Measurements from ENCODE around the gene CXXC1. TPM values are rescaled to one million over a fixed set of nuclear protein-coding genes. Genes with fewer than 3 reads are reported as not detected.

Gene CXXC1
- total RNA-seq, 1 donor from 2014 or later = 35.0 TPM

GRCh38 chr18:50282521-50283335, 4.8 kb downstream of the CXXC1 start:
- H3K27me3 Mint-ChIP-seq (ENCODE audit: insufficient read depth, low read depth) = peaks cover 10% of the 10 kb centered on the region
- DNase-seq (ENCODE audit: low spot score) = no peak

GRCh38 chr18:50281972-50282520, 5.4 kb downstream of the CXXC1 start:
- DNase-seq (ENCODE audit: low spot score) = no peak
- Histone ChIP-seq H3K9me3 (ENCODE audit: low read depth) (no peaks in the 10 kb centered on the region), H3K4me3 (peak overlapping the region; percentile 91), H3K27ac (peak overlapping the region; percentile 79), H3K79me2 (ENCODE audit: low read depth) (peaks cover 35% of the 10 kb centered on the region), H3F3A (ENCODE audit: low read depth) (peaks cover 11% of the 10 kb centered on the region), H2AFZ (replicated peaks) (peak overlapping the region; percentile 99), H4K20me1 (ENCODE audit: low read depth) (peaks cover 8% of the 10 kb centered on the region), H3K9ac (no peak overlapping the region), H3K4me2 (peak overlapping the region; percentile 87), H3K36me3 (peaks cover 7% of the 10 kb centered on the region), H3K4me1 (peaks cover 14% of the 10 kb centered on the region), H3K27me3 (no peaks in the 10 kb centered on the region)
- Mint-ChIP-seq H3K9me3 (no peaks in the 10 kb centered on the region), H3K27ac (no peak overlapping the region), H3K4me3 (peak overlapping the region; percentile 96), H3K27me3 (ENCODE audit: insufficient read depth, low read depth) (peaks cover 8% of the 10 kb centered on the region), H3K4me1 (peaks cover 27% of the 10 kb centered on the region), H3K36me3 (peaks cover 28% of the 10 kb centered on the region)
- TF ChIP-seq EZH2phosphoT487 (IDR thresholded peaks at IDR 0.05) = no peak
- TF ChIP-seq EZH2 (IDR thresholded peaks at IDR 0.05) = no peak
- no peak for TF ChIP-seq CTCF (IDR thresholded peaks at IDR 0.05)

More at GRCh38 chr18:50282521-50283335, 4.8 kb downstream of the CXXC1 start:
- peaks cover 14% of the 10 kb centered on the region for H3K4me1 ChIP-seq
- H3K9ac ChIP-seq = no peak overlapping the region
- H3K4me2 ChIP-seq = peak overlapping the region; percentile 87
- no peak overlapping the region for H3K27ac Mint-ChIP-seq
- peaks cover 28% of the 10 kb centered on the region for H3K36me3 Mint-ChIP-seq
- TF ChIP-seq EZH2phosphoT487 (IDR thresholded peaks at IDR 0.05) (no peak), CTCF (IDR thresholded peaks at IDR 0.05) (no peak), EZH2 (IDR thresholded peaks at IDR 0.05) (no peak)
- no peaks in the 10 kb centered on the region for H3K9me3 ChIP-seq (ENCODE audit: low read depth)
- peak overlapping the region; percentile 96 for H3K4me3 Mint-ChIP-seq
- peaks cover 11% of the 10 kb centered on the region for H3F3A ChIP-seq (ENCODE audit: low read depth)
- peaks cover 8% of the 10 kb centered on the region for H4K20me1 ChIP-seq (ENCODE audit: low read depth)
- peaks cover 38% of the 10 kb centered on the region for H3K79me2 ChIP-seq (ENCODE audit: low read depth)
- H3K4me3 ChIP-seq = no peak overlapping the region
- H2AFZ ChIP-seq (replicated peaks) = no peak overlapping the region
- H3K27me3 ChIP-seq = no peaks in the 10 kb centered on the region
- H3K27ac ChIP-seq = no peak overlapping the region
- peaks cover 32% of the 10 kb centered on the region for H3K4me1 Mint-ChIP-seq
- no peaks in the 10 kb centered on the region for H3K9me3 Mint-ChIP-seq
- H3K36me3 ChIP-seq = peaks cover 7% of the 10 kb centered on the region

GRCh38 chr18:50281295-50281971, 6.1 kb downstream of the CXXC1 start, which contains the start of gene MBD1:
Gene MBD1 (minus strand): TSS chr18:50281523. CDS start chr18:50279992, 1,531 bp downstream.
- Mint-ChIP-seq H3K27ac (peak within 1 kb of the TSS; percentile 46), H3K9me3 (no peaks in the 10 kb centered on the region), H3K36me3 (peaks cover 31% of the 10 kb centered on the region), H3K27me3 (ENCODE audit: insufficient read depth, low read depth) (peaks cover 7% of the 10 kb centered on the region), H3K4me1 (peaks cover 22% of the 10 kb centered on the region), H3K4me3 (peak within 1 kb of the TSS; percentile 96)
- H3F3A ChIP-seq (ENCODE audit: low read depth) = peaks cover 11% of the 10 kb centered on the region
- peak within 1 kb of the TSS; percentile 87 for H3K4me2 ChIP-seq
- peaks cover 29% of the 10 kb centered on the region for H3K79me2 ChIP-seq (ENCODE audit: low read depth)
- H2AFZ ChIP-seq (replicated peaks) = peak within 1 kb of the TSS; percentile 99
- peaks cover 12% of the 10 kb centered on the region for H3K4me1 ChIP-seq
- peak within 1 kb of the TSS; percentile 85 for H3K9ac ChIP-seq
- H3K4me3 ChIP-seq = peak within 1 kb of the TSS; percentile 91
- peak within 1 kb of the TSS; percentile 79 for H3K27ac ChIP-seq
- H3K36me3 ChIP-seq = peaks cover 7% of the 10 kb centered on the region
- TF ChIP-seq CTCF (IDR thresholded peaks at IDR 0.05) = peak; percentile 28
- no peak for TF ChIP-seq EZH2phosphoT487 (IDR thresholded peaks at IDR 0.05)
- TF ChIP-seq EZH2 (IDR thresholded peaks at IDR 0.05) = peak; percentile 6
- no peaks in the 10 kb centered on the region for H3K27me3 ChIP-seq
- H4K20me1 ChIP-seq (ENCODE audit: low read depth) = peaks cover 10% of the 10 kb centered on the region
- H3K9me3 ChIP-seq (ENCODE audit: low read depth) = no peaks in the 10 kb centered on the region
- DNase-seq (ENCODE audit: low spot score) = peak; percentile 98
